T-helper 17 cell (primary cell): Measurements from ENCODE around the gene STX2. TPM values are rescaled to one million over a fixed set of nuclear protein-coding genes. Genes with fewer than 3 reads are reported as not detected.
A peak's percentile ranks its signal among the peaks of the same experiment; 100 is the strongest.
"Not testable (repeated sequence)": the region's sequence is repeated elsewhere in the genome, so short reads cannot be mapped to it uniquely, and the experiment has no call there.

Experiments used
- ATAC-seq: fragments of 150-1000 bp; cut with Tn5 transposase; 2 replicates; pipeline ENCODE4 v1.10.0; 2021; ENCODE audit warnings: mild to moderate bottlenecking, moderate library complexity
- DNase-seq, 3 donors: peaks; one replicate each; pipeline versions ENCODE4 v3.0.0 to v3.0.0-alpha.2; 2020 to 2021
- H3K9me3 ChIP-seq: one replicate; pipeline ENCODE4 v1.7.0; 2013; ENCODE audit warnings: low read length, mild to moderate bottlenecking; ENCODE audit not compliant: control insufficient read depth, poor library complexity, severe bottlenecking
- H3K27ac Mint-ChIP-seq: one replicate; pipeline ENCODE4 v1.8.0; 2022; ENCODE audit warnings: mild to moderate bottlenecking, moderate library complexity, mixed read lengths
- H3K27me3 Mint-ChIP-seq: one replicate; pipeline ENCODE4 v1.8.0; 2022; ENCODE audit warnings: mixed read lengths
- H3K36me3 Mint-ChIP-seq: one replicate; pipeline ENCODE4 v1.8.0; 2022; ENCODE audit warnings: low read depth, mixed read lengths
- H3K4me1 Mint-ChIP-seq: one replicate; pipeline ENCODE4 v1.8.0; 2022; ENCODE audit warnings: mild to moderate bottlenecking, mixed read lengths
- H3K4me3 Mint-ChIP-seq: one replicate; pipeline ENCODE4 v1.8.0; 2022; ENCODE audit warnings: mild to moderate bottlenecking, moderate library complexity, mixed read lengths
- total RNA-seq, 4 donors: library from RNA in 2 of 4; stranded (reverse) in 2 of 4; gene quantifications; one replicate each; pipeline ENCODE4 v1.2.3 and lab custom pipeline; 2022 to 2026

STX2 gene
- total RNA-seq, 2 donors from 2014 or later, result 22.5 to 41.1 TPM

GRCh38 chr12:130752037-130752436 lies 87.0 kb downstream of the STX2 start:
- not testable (repeated sequence) for H3K4me3 Mint-ChIP-seq, DNase-seq, H3K36me3 Mint-ChIP-seq, ATAC-seq, H3K9me3 ChIP-seq, H3K27me3 Mint-ChIP-seq
- Mint-ChIP-seq H3K4me1 (peaks cover 15% of the 10 kb centered on the region), H3K27ac (peak overlapping the region; percentile 78)

- H3K36me3 Mint-ChIP-seq, result no peaks in the 10 kb centered on the region
- H3K27me3 Mint-ChIP-seq, result peaks cover 11% of the 10 kb centered on the region
- ATAC-seq, result no peak
Observed at GRCh38 chr12:130748786-130749185, 90.3 kb downstream of the STX2 start.

DNA sequence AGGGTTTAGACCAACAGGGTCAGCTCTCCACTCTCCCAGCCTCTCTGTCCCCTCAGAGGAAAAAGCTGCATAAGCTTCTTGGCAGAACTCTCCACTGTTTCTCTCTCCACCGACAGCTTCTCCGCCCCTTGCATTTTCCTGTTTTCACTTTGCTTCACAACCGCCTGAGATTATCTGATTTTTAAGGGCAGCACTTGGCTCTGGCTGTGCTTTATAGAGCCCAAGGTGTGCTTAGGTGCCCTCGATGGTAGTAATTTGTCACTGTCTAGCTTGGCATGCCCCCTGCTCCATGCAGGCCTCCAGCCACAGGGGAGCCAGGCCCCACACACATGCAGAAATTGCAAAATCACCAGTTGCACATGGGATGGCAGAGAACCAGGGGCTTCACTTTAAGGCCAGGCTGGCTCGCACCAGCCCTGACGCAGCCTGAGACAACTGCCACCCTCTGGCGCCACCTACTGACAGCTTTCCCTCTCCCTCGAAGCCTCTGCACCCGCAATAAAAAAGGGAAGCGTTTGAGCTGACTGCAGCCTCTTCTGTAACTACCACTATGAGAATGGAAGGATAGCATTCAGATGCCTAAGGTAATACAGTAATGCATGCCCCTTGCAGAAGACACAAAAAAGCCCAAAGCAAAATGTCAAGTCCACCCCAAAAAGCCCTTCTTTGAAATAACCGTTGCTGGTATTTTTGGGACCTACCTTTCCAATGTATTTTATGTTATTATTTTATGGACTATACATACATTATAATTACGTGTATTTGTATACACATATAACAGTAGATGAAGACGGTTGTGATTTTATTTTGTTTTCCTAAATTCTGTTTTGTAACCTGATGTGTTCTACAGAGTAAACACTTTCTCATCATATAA lies 90.9 kb downstream of the STX2 start:
- Mint-ChIP-seq H3K4me1 (peaks cover 15% of the 10 kb centered on the region), H3K4me3 (peak overlapping the region; percentile 9), H3K27ac (no peak overlapping the region), H3K27me3 (peaks cover 11% of the 10 kb centered on the region), H3K36me3 (no peaks in the 10 kb centered on the region)
- H3K9me3 ChIP-seq, result no peaks in the 10 kb centered on the region
- DNase-seq, result peak; percentile 37 to 66 (median 38)
- peak; percentile 87 for ATAC-seq

More at GRCh38 chr12:130748786-130749185, 90.3 kb downstream of the STX2 start:
- Mint-ChIP-seq H3K4me1 (peaks cover 15% of the 10 kb centered on the region), H3K27ac (no peak overlapping the region), H3K4me3 (no peak overlapping the region)
- no peak for DNase-seq
- H3K9me3 ChIP-seq, result no peaks in the 10 kb centered on the region

DNA sequence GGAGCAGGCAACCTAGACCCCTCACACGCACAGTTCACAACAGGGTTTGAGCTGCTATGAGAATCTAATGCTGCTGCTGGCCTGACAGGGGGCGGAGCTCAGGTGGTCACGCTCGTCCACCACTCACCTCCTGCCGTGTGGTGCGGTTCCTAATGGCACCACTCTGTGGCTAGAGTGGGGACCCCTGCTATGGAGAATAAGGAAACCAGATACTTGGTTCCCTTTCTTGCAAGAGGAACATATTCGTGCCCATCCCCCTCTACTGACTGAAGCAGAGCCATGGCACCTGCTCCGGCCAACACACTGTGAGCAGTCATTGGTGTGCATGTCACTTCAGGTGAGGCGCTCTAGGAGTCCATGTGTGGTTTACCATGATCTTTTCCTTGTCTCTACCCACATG lies 92.5 kb downstream of the STX2 start:
- peaks cover 11% of the 10 kb centered on the region for H3K4me1 Mint-ChIP-seq
- no peak overlapping the region for H3K4me3 Mint-ChIP-seq
- no peaks in the 10 kb centered on the region for H3K9me3 ChIP-seq
- no peaks in the 10 kb centered on the region for H3K36me3 Mint-ChIP-seq
- H3K27me3 Mint-ChIP-seq, result peaks cover 20% of the 10 kb centered on the region
- DNase-seq (no peak), ATAC-seq (no peak)
- no peak overlapping the region for H3K27ac Mint-ChIP-seq

DNA sequence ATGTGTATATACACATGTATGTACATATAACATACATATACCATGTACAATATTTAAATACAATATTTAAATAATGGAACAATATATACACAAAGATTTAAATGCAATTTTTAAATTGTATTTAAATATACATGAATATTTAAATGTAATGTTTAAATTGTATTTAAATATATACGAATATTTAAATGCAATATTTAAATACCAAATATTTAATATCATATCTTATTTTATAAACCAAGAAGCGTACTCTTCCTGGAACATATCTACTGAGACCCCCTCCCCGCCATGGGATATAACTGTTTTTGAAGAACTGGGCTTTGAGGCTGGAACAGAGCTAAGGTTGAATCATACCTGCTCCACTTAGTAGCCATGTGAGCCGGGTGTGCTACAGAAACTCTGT lies 93.1 kb downstream of the STX2 start:
- DNase-seq (no peak), ATAC-seq (no peak)
- Mint-ChIP-seq H3K4me1 (peaks cover 9% of the 10 kb centered on the region), H3K27me3 (peaks cover 20% of the 10 kb centered on the region), H3K36me3 (no peaks in the 10 kb centered on the region), H3K4me3 (no peak overlapping the region), H3K27ac (no peak overlapping the region)
- H3K9me3 ChIP-seq, result no peaks in the 10 kb centered on the region

- Mint-ChIP-seq H3K27me3 (peaks cover 30% of the 10 kb centered on the region), H3K36me3 (no peaks in the 10 kb centered on the region), H3K4me1 (peaks cover 6% of the 10 kb centered on the region), H3K27ac (no peak overlapping the region), H3K4me3 (no peak overlapping the region)
- no peak for DNase-seq
- no peak for ATAC-seq
- H3K9me3 ChIP-seq, result no peaks in the 10 kb centered on the region
Observed at GRCh38 chr12:130744274-130744673, 94.8 kb downstream of the STX2 start.

- DNase-seq (no peak), ATAC-seq (no peak)
- peaks cover 6% of the 10 kb centered on the region for H3K4me1 Mint-ChIP-seq
- H3K36me3 Mint-ChIP-seq, result no peaks in the 10 kb centered on the region
- peaks cover 4% of the 10 kb centered on the region for H3K9me3 ChIP-seq
- H3K27me3 Mint-ChIP-seq, result peaks cover 30% of the 10 kb centered on the region
- no peak overlapping the region for H3K4me3 Mint-ChIP-seq
- no peak overlapping the region for H3K27ac Mint-ChIP-seq
Observed at GRCh38 chr12:130743606-130744005, 95.4 kb downstream of the STX2 start.

GRCh38 chr12:130743176-130743575 lies 95.9 kb downstream of the STX2 start:
- H3K27me3 Mint-ChIP-seq, result peaks cover 30% of the 10 kb centered on the region
- no peak overlapping the region for H3K4me3 Mint-ChIP-seq
- DNase-seq, result no peak
- H3K36me3 Mint-ChIP-seq, result no peaks in the 10 kb centered on the region
- peaks cover 5% of the 10 kb centered on the region for H3K4me1 Mint-ChIP-seq
- peaks cover 4% of the 10 kb centered on the region for H3K9me3 ChIP-seq
- ATAC-seq, result no peak
- H3K27ac Mint-ChIP-seq, result no peak overlapping the region

DNA sequence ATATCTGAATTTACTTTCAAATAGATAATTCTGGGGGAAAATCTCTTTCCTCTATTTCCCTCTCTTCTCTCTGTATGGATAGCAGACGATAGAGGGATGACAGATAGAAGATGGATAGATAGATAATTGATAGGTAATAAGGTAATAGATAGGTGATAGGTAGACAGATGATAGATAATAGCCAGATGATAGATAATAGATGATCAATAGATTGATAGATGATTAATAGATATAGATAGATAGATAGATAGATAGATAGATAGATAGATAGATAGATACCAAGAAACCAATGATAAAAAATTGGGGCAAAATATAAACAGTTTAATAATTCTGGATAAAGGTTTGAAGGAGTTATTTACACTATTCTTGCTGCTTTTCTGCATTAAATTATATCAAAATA lies 96.3 kb downstream of the STX2 start:
- ATAC-seq, result no peak
- Mint-ChIP-seq H3K36me3 (no peaks in the 10 kb centered on the region), H3K27me3 (peaks cover 27% of the 10 kb centered on the region), H3K27ac (no peak overlapping the region), H3K4me1 (peaks cover under 1% of the 10 kb centered on the region), H3K4me3 (no peak overlapping the region)
- H3K9me3 ChIP-seq, result peaks cover 4% of the 10 kb centered on the region
- no peak for DNase-seq

DNA sequence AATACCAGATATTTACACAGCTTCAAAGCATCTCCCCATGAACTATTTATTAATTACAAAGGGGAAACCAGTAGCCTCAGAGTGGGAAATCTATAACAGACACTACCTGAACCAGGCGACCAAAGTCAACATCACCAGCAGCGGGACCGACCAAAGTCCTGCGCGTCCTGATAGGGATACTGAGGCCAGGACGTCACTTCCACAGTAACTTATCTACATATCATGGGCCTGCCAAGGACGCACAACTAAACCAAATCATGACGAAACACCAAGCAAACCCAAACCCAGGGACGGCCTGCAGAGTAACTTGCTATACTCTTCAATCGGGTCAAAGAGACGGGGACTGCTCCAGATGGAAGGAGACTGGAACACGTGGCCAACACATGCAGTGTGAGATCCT lies 96.9 kb downstream of the STX2 start:
- no peak overlapping the region for H3K27ac Mint-ChIP-seq
- DNase-seq (no peak), ATAC-seq (no peak)
- H3K4me1 Mint-ChIP-seq, result no peaks in the 10 kb centered on the region
- H3K4me3 Mint-ChIP-seq, result no peak overlapping the region
- H3K27me3 Mint-ChIP-seq, result peaks cover 33% of the 10 kb centered on the region
- no peaks in the 10 kb centered on the region for H3K36me3 Mint-ChIP-seq
- H3K9me3 ChIP-seq, result peaks cover 4% of the 10 kb centered on the region

Other genes starting within 250 kb of the STX2 start
- gene RIMBP2, start 123.0 kb downstream of the STX2 start, total RNA-seq, result not detected
- gene RAN, start 32.8 kb upstream of the STX2 start, total RNA-seq, result 100 to 1,000 TPM; 294 to 321 TPM
- gene ADGRD1, start 114.7 kb upstream of the STX2 start, total RNA-seq, result under 1 TPM in 1 of 2 donors, not detected in 1; 0.67 TPM